HCT116 (cell line): Measurements from ENCODE around the gene FLNB.

ENCODE experiments used
- CEBPB ChIP-seq: IDR thresholded peaks from 2 replicates; pipeline ENCODE4 v1.6.1; 2012; ENCODE audit warnings: low read depth
- CTCF ChIP-seq, 3 experiments: fragments of 200-600 bp in 1 of 3; sonication (generic) in 1 of 3; IDR thresholded peaks in 2 of 3; conservative IDR thresholded peaks in 1 of 3; 2 replicates each; pipeline ENCODE4 v1.5.1; 2012 to 2017; ENCODE audit warnings: low read depth in 2 of 3, low read length in 2 of 3, antibody characterized with exemption in 1 of 3, borderline replicate concordance in 1 of 3, control low read depth in 1 of 3, mild to moderate bottlenecking in 1 of 3, mixed read lengths in 1 of 3, mixed run types in 1 of 3, moderate library complexity in 1 of 3; ENCODE audit not compliant: insufficient read depth in 1 of 3
- EGR1 ChIP-seq: IDR thresholded peaks from 2 replicates; pipeline ENCODE4 v1.6.1; 2012; ENCODE audit warnings: low read depth
- EZH2 ChIP-seq: fragments of 200-600 bp; sonication (generic); IDR thresholded peaks from 2 replicates; pipeline ENCODE4 v1.6.1; 2017; ENCODE audit warnings: antibody characterized with exemption, mixed run types
- EZH2phosphoT487 ChIP-seq: fragments of 200-600 bp; IDR thresholded peaks from 2 replicates; pipeline ENCODE4 v1.6.1; 2018; ENCODE audit warnings: antibody characterized with exemption, borderline replicate concordance
- MAX ChIP-seq: IDR thresholded peaks from 2 replicates; pipeline ENCODE4 v1.6.1; 2012
- POLR2A ChIP-seq: IDR thresholded peaks from 2 replicates; pipeline ENCODE4 v1.7.0; 2011; ENCODE audit warnings: borderline replicate concordance; ENCODE audit not compliant: insufficient read depth, insufficient read length; ENCODE audit errors: extremely low read depth
- POLR2AphosphoS5 ChIP-seq: IDR thresholded peaks from 2 replicates; pipeline ENCODE4 v1.6.1; 2011; ENCODE audit warnings: mild to moderate bottlenecking, low read depth, low read length, moderate library complexity
- RAD21 ChIP-seq: IDR thresholded peaks from 2 replicates; pipeline ENCODE4 v1.6.1; 2012; ENCODE audit warnings: low read depth, mild to moderate bottlenecking
- REST ChIP-seq: IDR thresholded peaks from 2 replicates; pipeline ENCODE4 v1.6.1; 2012; ENCODE audit warnings: low read depth
- SRF ChIP-seq: IDR thresholded peaks from 2 replicates; pipeline ENCODE4 v1.6.1; 2012; ENCODE audit warnings: low read depth
- YY1 ChIP-seq: IDR thresholded peaks from 2 replicates; pipeline ENCODE4 v1.6.1; 2011; ENCODE audit warnings: low read length, low read depth, moderate library complexity, mild to moderate bottlenecking; ENCODE audit not compliant: insufficient replicate concordance; ENCODE audit errors: extremely low read depth
- ZBTB33 ChIP-seq: IDR thresholded peaks from 2 replicates; pipeline ENCODE4 v1.6.1; 2011; ENCODE audit warnings: mild to moderate bottlenecking, low read length, moderate library complexity; ENCODE audit not compliant: insufficient replicate concordance; ENCODE audit errors: extremely low read depth
- ZFX ChIP-seq: fragments of 450-650 bp; IDR thresholded peaks from 2 replicates; pipeline ENCODE4 v1.6.1; 2017

GRCh38 chr3:58150130-58150809 is 142.0 kb downstream of the FLNB start:
- no peak for TF ChIP-seq CTCF (IDR thresholded peaks at IDR 0.05 in 2 of 3, conservative IDR thresholded peaks at IDR 0.05 in 1 of 3; ENCODE audit: borderline replicate concordance in 1 of 3, insufficient read depth in 1 of 3, low read depth in 2 of 3, low read length in 2 of 3)
- no peak for TF ChIP-seq EZH2
- no peak for TF ChIP-seq REST
- TF ChIP-seq POLR2AphosphoS5, result no peak
- TF ChIP-seq POLR2A, result no peak
- no peak for TF ChIP-seq SRF
- no peak for TF ChIP-seq RAD21
- TF ChIP-seq EZH2phosphoT487, result no peak
- TF ChIP-seq EGR1, result no peak
- no peak for TF ChIP-seq MAX
- TF ChIP-seq ZBTB33, result no peak
- no peak for TF ChIP-seq YY1
- no peak for TF ChIP-seq ZFX
- no peak for TF ChIP-seq CEBPB
